ENCODE measurements around the gene GAL3ST2. TPM values are rescaled to one million over a fixed set of nuclear protein-coding genes. Genes with fewer than 3 reads are reported as not detected.
"Not testable (repeated sequence)": the region's sequence is repeated elsewhere in the genome, so short reads cannot be mapped to it uniquely, and the experiment has no call there.

The GAL3ST2 gene
- total RNA-seq, 1 donor from 2014 or later: not detected

DNA sequence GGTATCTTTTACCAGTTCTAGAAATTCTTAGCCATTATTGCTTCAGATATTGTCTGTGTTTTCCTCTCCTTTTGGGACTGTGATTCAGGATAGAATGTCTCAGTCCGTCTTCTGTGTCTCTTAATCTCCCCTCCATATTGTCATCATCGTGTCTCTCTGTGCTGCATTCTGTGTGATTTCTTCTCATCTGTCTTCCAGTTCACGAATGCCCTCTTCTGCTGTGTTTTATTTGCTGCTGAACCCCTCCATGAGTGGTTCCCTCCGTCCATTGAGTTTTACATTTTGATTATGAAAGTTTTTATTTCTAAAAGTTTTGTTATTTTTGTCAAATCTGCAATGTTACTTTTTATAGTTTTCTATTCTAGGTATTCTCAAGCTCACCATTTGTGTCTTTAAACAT lies 30.5 kb upstream of the GAL3ST2 start:
- no peak for DNase-seq (ENCODE audit: low read depth, low spot score)

DNA sequence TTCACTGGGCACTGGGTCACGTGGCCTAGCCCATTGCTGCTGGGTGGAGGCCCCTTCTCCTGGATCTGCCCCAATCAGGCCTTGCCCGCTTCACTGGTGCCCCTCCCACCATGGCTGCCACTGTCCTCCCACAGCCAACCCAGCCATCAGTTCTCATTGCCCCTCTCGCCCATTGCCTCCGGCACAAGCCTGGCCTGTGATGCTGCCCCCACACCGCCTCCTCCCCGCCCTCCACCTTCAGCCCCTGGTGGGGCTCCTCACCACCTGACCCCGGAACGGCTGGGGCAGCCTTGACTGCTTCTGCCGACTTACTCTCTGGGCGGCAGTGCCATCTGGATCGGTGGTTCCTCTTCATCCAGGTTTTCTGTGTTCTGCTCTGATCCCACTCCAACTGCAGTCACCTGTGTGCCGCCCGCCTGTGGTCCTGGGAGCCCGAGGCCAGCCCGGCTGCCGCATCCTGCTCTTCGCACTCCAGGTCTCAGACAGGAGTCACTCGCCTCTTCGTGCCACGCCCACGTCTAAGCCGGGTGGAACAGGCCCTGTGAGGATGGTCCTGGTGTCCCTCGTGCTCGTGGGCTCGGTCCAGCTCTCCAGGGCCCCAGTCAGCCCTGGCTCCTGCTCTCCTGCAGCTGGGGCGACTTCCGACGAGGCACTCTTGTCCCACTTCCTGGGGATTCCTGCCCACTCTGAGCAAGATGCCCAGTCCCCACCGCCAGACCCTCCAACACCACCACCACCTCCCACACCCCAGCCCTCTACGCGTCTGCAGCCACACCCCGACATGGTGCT lies 28.0 kb upstream of the GAL3ST2 start:
- no peak for DNase-seq (ENCODE audit: low read depth, low spot score)

DNA sequence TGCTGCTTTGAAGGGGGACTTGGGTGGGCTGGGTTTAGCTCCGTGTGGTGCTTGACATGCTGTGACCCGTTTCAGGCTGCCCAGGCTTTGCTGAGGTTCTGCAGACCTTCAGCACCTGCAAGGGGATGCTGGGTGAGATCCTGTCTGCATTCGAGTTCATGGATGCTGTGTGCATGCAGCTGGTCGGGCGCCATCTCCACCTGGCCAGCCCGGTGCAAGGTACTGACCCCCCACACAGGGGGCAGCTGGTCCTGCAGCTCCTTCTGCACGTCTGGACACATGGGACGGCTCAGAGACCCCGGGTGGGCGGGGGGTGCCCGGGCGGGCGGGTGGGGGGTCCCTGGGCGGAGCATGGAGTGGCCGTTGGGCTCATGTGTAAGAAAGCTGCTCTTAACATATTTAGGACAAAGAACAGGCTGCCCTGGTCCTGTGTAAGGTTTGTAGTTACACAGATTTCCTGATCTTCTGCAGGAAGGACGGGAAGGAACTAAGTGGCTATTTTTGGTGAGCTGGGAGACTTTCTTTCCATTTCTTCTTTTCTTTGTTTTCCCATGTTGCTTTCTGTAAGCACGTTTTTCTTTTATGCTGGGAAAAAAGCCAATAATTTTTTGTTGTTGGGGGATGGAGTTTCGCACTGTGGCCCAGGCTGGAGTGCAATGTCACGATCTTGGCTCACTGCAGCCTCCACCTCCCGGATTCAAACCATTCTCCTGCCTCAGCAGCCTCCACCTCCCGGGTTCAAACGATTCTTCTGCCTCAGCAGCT lies 26.4 kb upstream of the GAL3ST2 start:
- no peak for DNase-seq (ENCODE audit: low read depth, low spot score)

DNA sequence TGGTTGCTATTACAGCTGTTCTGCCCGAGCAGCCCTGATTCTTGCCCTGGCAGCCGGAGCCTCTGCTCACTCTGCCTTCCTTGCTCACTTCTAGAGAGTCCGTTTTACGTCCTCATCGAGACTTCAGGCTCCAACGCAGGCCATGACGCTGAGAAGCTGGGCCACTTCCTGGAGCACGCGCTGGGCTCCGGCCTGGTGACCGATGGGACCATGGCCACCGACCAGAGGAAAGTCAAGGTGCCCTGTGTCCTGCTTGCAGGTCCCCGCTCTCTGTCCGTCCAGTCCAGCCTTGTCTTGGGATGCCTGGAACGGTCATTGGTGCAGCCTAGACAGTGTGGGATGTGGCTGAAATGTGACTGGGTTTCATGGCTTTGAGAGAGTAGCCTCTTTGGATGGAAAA lies 25.5 kb upstream of the GAL3ST2 start:
- DNase-seq (ENCODE audit: low read depth, low spot score): no peak

DNA sequence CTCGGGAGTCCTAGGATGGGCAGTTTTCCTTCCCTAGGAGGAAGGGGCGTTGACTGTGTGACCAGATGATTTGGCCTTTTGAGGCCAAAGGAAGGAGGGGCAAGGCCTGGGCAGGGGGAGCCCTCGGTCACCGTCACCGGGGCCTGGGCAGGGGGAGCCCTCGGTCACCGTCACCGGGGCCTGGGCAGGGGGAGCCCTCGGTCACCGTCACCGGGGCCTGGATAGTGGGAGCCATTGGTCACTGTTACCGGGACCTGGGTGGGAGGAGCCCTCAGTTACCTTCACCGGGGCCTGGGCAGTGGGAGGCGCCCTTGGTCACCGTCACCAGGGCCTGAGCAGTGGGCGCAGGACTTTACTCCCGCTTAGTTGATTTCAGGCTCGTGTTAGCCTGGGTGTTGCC lies 24.8 kb upstream of the GAL3ST2 start:
- no peak for DNase-seq (ENCODE audit: low read depth, low spot score)

DNA sequence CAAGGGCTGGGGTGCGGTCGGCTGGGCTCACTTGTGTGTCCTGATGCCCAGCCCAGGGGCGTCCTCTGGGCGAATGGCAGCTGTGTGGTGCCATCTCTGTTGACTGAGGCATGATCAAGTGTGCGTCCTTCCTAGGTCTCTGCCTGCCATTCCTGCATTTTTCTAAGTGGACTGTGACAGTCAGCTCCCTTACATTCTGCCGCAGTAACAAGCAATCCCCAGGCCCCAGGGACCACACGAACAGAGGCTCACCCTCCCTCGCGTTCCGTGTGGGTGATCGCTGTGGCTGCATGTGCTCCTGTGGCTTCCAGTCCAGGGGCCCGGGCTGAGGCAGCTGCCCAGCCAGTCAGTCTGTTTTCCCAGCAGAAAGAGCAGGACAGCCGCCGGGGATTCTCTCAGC lies 24.4 kb upstream of the GAL3ST2 start:
- DNase-seq (ENCODE audit: low read depth, low spot score): no peak

DNA sequence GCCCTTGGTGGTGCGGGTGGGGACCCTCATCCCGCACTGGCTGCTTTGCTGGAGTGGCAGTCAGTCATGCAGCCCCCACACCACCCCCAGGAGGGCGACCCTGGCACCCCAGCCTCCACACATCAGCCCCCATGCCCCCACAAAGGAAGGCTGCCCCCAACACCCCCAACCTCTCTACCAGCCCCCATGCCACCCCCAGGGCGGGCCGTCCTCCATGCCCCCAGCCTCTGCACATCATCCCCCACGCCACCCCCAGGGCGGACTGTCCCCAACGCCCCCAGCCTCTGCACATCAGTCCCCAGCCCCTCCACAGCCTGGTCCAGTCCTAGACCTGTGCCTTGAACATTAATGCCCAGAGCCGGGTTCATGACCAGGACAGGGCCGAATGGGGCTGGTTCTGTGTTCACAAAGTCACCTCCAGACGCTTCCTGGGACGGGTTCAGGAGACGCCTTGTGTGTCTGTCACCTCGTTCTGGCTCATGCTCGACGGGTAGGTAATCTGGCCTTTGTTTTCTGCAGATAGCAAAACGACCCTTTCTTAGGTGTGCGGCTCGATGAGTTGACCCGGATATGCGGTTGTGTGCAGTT lies 23.8 kb upstream of the GAL3ST2 start:
- no peak for DNase-seq (ENCODE audit: low read depth, low spot score)

DNA sequence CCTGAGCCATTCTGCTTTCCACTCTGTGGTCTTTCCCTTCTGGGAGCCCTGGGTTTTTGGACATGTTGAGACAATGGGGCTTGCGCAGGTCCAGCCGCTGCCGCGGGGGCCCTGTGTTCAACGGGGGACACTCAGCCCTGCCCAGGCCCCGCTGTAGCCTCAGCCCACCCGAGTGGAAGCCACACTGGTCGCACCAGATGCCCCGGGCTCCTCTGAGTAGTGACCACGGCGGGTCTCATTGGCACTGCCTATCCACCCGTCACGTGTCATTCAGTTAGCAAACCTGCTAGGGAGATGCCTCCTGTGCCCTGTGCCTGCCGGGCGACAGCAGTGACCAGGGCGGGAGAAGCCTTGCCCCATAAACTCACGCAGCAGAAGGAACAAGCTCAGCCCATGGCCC lies 23.1 kb upstream of the GAL3ST2 start:
- DNase-seq (ENCODE audit: low read depth, low spot score): no peak

DNA sequence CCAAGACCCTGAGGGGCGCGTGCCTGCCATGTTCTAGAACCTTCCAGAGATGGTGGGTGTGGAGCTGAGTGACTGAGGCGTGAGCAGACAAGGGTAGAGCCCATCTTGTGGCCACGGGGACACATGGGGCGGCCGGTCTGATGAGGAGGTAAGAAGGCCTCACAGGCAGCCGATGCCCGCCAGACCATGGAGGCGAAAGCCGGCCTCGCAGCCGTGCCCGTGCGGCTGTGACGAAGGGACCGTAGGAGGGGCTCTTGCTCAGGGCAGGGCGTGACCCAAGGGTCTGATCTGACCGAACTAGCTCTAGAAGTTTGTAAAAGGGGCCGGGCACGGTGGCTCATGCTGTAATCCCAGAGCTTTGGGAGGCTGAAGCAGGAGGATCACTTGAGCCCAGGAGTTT lies 22.6 kb upstream of the GAL3ST2 start:
- no peak for DNase-seq (ENCODE audit: low read depth, low spot score)

DNA sequence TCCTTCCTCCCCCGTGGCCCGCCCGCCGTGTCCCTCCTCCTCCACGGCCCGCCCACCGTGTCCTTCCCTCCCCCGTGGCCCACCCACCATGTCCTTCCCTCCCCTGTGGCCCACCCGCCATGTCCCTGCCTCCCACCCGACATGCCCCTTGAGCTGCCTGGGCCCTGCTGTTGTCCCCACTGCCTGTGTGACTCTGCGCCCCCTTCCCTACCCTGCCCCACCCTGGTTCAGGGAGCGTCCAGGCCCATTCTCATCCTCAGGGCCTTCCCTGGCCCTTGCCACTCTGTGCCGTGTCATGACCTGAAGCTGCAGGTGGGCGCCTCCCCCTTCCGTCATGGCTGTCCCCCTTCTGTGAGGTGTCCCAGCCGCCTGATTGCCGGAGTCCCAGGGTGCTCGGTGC lies 21.5 kb upstream of the GAL3ST2 start:
- no peak for DNase-seq (ENCODE audit: low read depth, low spot score)

DNA sequence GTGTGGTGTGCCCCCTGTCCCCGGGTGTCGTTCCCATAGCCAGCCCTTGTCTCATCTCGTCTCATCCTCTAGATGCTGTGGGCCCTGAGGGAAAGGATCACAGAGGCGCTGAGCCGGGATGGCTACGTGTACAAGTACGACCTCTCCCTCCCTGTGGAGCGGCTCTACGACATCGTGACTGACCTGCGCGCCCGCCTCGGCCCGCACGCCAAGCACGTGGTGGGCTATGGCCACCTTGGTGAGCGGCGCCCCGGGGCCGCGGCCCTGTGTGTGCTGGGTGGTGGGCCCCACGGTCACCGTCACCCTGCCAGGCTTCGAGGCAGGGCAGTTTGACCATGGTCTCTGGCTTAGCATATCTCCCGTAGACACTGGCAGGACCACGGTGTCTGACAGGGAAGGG lies 20.8 kb upstream of the GAL3ST2 start:
- no peak for DNase-seq (ENCODE audit: low read depth, low spot score)

DNA sequence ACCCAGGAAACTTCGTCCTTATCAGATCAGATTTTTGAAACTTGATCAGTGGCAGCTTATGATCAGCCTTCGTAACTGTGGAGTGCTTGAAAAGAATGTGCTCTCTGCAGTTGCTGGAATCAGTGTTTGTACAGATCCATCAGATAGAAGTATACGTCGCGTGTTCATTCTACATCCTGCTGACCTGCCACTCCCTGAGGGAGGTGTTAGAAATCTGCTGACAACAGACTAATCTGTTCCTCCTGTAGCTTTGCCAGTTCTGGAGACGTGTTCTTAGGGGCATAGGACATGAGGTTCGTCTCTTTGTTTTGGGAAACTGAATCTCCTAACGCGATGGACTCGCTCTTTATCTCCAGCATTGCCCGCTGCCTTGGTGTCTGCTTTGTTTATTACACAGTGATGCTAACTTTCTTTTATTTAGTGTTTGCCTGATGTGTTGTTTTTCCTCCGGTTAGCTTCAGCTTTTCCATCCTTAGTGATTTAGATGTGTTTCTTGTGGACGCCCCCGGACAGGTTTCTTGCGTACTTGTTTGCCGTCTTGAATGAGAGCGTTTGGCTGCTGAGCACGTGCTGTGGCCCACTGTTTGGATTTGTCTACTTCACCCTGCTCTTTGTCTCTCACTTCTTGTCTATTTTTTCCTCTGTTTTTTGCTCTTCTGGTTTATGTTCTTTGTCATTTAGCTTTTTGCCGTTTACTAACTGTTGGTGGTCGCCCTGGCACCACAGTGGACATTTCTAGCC lies 17.4 kb upstream of the GAL3ST2 start:
- DNase-seq (ENCODE audit: low read depth, low spot score): no peak

DNA sequence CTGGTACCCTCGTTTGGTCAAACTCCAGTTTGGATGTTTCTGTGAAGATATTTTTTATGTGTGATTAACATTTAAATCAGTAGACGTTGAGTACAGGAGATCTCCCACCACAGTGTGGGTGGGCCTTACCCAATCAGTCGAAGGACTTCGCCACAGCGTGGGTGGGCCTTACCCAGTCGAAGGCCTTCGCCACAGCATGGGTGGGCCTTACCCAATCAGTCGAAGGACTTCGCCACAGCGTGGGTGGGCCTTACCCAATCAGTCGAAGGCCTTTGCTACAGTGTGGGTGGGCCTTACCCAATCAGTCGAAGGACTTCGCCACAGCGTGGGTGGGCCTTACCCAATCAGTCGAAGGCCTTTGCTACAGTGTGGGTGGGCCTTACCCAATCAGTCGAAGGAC lies 16.7 kb upstream of the GAL3ST2 start:
- not testable (repeated sequence) for DNase-seq (ENCODE audit: low read depth, low spot score)

DNA sequence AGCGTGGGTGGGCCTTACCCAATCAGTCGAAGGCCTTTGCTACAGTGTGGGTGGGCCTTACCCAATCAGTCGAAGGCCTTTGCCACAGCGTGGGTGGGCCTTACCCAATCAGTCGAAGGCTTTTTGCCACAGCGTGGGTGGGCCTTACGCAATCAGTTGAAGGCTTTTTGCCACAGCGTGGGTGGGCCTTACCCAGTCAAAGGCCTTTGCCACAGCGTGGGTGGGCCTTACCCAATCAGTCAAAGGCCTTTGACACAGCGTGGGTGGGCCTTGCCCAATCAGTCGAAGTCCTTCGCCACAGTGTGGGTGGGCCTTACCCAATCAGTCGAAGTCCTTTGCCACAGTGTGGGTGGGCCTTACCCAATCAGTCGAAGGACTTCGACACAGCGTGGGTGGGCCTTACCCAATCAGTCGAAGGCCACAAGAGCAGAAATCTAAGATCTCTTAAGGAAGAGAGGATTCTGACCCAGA lies 16.3 kb upstream of the GAL3ST2 start:
- DNase-seq (ENCODE audit: low read depth, low spot score): no peak

DNA sequence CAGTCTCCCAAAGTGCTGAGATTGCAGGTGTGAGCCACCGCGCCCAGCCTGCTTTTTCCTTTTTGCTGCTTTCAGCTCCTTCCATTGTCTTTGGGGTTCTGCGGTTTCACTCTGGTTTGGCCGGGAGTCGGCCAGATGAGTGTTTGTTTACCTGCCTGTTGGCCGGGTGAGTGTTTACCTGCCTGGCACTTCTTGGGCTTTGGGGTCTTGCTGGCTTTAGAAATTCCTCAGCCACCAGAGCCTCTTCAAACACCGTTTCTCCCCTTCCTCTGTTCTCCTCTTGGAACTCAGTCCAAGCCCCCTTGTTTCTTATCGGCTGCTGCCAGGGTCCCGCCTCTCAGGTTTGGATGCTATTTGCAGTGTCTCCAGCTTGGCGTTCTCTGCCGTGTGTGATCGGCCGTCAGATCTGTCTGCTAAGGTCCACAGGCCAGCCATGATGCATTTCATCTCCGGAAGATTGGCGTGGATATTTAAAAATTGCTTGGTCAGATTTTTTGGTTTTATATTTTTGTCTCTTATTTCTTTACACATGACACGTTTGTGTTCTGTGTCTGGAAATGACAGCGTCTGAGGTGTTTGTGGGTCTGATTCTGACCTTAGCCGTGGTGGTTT lies 14.2 kb upstream of the GAL3ST2 start:
- no peak for DNase-seq (ENCODE audit: low read depth, low spot score)

DNA sequence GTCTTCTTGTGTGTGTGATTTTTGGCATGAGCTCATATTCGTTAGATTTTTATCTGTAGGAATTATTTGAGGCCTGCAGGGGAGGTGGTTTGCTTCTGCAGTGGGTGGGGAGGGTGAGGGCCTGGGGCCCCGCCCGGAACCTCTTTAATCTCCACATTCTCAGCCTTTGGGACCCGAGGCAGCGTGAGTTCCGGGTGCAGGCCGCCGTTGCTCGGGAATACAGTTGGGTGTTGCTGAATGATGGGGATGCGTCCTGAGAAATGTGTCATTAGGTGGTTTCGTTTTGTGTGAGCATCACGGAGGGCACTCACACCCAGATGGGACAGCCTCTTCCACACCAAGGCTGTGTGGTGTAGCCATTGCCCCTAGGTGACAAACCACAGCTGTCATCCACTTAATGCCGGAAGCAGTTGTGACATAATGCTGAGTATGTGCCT lies 13.7 kb upstream of the GAL3ST2 start:
- DNase-seq (ENCODE audit: low read depth, low spot score): no peak

DNA sequence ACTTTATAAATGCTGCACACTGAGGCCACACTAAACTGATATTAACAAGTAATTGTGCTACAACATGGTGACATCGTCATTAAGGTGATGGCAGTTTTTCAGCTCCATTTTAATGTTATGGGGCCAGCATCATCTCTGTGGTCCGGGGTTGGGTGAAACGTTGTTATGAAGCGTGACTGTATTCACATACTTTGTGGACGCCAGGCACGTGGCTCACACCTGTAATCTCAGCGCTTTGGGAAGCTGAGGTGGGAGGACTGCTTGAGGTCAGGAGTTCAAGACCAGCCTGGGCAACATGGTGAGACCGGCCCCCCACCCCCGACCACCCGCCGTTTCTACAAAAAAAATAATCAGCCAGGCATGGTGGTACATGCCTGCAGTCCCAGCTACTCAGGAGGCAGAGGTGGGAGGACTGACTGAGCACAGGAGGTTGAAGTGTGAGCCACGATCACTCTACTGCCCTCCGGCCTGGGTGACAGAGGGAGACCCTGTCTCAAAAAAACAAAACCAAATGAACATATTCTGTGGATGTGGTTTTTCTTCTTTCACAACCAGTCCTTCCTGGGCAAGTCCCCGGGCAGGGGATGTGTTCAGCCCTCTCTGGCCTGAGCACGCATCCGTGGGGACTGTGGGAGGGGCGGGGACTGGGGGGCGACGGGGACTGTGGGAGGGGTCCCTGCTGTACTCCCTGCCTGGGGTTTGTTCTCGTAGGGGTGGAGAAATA lies 12.9 kb upstream of the GAL3ST2 start:
- no peak for DNase-seq (ENCODE audit: low read depth, low spot score)

DNA sequence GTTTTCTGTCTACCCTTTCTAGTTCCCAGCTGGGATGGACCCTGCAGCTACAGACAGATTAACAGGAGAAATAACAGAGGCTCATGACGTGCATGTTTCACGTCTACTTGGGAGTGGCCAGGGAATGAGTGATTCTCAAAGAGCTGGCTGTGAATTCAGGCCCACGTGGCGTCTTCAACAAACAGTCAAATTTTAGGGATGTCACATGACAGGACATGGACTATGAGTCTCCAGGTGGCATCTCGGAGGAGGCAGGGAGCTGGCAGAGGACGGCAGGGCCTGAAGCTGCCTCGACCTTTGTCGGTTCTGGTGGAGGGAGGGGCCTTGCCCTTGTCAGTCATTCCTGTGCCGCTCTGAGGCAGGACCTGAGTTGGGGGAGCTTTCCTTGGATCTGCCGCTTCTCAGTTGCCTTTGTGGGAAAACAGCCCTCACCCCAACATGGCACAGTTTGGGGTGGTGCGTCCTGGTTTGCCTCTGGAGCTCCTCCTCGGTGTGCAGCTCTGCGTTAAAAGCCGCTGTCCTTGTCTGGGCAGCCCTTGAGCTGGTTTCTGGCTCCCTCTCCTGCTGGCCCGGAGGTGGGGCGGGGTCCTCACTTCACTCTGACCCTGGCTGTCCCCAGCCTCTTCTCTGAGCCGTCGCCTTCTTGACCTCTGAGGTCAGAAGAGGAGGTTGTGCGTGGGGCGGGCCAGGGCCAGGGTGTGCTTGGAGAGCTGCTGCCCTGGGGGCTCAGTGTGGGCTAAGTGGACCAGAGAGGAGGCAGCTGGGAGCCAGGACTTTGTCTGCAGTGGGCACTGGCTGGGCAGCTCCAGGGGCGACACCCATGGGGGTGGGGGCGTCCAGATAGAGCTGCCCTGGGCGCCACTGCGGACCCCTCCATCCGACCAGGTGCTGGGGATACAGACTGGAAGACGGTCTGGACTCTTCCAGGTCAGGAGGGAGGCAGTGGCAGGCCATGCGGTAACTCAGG lies 12.1 kb upstream of the GAL3ST2 start:
- no peak for DNase-seq (ENCODE audit: low read depth, low spot score)

DNA sequence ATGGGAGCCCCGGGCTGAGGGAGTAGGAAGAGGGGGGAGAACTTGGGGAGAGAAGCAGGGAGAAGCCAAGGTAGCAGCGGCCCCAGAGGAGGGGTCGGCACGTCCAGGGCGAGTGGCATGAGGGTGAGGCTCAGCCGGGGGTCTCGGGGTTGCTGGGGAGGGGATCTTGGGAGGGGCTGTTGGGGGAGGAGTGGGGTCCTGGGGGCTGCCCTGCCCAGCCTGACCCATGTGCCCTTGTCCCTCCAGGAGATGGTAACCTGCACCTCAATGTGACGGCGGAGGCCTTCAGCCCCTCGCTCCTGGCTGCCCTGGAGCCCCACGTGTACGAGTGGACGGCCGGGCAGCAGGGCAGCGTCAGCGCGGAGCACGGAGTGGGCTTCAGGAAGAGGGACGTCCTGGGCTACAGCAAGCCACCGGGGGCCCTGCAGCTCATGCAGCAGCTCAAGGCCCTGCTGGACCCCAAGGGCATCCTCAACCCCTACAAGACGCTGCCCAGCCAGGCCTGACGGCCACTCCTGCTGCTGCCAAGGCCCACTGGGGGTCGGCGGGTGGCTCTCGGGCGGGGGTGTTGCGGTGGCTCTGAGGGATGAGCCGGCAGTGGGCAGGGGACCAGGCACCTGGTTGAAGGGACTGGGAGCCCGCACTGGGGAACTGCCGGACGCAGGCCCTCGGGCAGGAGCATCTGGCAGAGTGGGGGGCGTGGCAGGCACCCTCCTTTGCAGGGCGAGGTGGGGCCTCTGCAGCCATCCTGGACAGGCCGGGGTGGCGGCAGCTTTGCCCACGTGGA lies 9.0 kb upstream of the GAL3ST2 start:
- no peak for DNase-seq (ENCODE audit: low read depth, low spot score)
